Measurements from ENCODE around the gene SPATA2L.

The SPATA2L gene

DNA sequence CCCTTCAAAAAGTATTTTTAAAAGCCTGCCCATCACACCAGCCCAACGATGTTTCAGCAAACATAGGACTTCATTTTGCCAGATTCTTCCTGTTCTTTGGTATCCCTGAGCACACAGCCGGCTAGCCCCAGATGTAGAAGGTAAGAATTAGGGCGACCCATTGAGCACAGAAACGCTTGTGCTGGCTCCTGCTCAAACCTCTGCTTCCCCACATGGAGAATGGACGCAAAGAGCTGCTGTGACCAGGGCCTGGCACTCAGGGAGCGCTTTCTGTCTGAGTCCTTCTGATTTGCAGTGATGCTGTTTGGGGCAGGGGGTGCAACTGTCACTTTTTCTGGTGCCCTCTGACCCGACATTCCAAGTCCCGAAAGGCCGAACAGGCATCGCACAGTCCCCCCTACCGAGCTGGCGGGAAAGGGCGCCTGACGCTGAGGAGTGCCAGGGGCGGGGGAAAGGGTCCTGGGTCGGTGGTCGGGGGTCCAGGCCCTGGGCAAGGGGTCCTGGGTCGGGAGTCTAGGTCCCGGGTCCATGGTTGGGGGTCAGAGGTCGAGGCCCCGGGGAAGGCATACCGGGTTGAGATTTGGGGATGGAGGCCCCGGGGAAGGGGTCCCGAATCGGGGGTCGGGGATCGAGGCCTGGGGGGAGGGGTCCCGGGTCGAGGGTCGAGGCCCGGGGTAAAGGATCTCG, 44.9 kb downstream of the SPATA2L start:
- DNase-seq (ENCODE audit: low read depth in 2 of 2): no peak

DNA sequence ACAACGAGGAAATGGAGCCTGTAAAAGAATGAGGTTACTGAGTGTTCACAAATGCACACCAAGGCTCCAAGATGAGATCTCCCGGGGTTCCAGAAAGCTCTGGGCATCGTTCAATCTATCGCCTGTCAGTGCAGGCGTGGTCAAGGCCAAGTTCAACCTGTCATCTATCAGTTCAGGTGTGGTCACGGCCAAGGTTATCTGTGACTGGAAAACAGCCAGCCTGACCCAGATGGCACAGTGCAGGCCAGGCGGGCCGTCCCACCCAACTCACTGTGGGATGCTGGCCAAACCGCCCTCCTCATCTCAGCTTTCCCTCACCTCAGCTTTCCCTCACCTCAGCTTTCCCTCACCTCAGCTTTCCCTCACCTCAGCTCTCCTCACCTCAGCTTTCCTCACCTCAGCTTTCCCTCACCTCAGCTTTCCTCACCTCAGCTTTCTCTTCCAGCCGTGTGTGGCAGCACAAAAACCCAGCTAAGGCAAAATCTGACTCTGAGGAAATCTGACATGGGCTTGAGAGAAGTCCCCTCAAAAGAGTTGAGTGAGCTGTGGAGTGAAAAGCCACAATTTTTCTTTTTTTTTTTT, 46.4 kb downstream of the SPATA2L start:
- no peak for DNase-seq (ENCODE audit: low read depth in 2 of 2)

DNA sequence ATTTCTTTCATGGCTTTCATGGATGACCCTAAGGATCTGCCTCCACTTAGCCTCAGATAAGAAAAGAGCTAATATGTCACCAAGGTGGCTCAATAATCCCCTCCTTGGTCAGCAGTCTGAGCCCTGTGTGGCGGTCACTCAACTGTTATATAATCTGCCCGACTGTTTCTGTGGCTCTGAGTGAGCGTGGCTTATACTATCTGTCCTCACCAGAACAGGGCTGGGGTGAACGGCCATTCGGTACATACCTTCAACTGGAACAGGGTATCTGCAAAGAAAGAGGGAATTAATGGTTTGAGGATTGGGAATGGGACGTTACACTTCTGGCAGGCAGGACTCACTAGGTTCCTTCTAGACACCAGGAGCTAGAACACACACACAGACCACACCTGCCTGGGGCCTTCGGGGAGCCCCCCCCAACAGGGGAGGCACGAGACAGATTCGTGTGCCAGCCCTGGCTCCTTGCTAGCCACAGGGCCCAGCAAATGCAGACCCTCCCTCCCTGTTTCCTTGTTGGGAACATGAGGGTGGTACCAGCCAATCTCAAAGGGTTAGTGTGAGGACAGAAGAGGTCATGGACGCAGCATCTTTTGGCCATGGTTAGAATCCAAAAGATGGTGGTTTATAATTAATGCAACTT, 47.7 kb downstream of the SPATA2L start:
- DNase-seq (ENCODE audit: low read depth in 2 of 2): no peak

DNA sequence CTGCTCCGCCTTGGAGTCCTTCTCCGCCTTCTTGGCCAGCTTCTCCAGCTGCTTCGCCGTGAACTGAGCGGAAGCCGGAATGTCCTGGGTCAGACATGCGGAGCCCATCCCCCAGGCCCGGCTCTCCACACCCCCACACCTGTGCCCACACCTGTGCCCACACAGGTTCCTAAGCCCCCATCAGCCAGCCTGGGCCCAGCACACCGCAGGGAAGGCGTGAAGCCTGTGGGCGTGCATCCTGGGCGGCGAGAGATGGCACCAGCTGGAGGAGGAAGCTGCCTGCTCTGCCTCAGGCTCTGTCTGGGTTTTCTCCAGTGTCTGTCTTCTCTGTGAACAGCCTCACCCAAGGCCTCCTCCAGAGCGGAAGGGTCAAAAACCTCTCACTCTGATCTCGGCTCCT, 49.9 kb downstream of the SPATA2L start:
- no peak for DNase-seq (ENCODE audit: low read depth in 2 of 2)

DNA sequence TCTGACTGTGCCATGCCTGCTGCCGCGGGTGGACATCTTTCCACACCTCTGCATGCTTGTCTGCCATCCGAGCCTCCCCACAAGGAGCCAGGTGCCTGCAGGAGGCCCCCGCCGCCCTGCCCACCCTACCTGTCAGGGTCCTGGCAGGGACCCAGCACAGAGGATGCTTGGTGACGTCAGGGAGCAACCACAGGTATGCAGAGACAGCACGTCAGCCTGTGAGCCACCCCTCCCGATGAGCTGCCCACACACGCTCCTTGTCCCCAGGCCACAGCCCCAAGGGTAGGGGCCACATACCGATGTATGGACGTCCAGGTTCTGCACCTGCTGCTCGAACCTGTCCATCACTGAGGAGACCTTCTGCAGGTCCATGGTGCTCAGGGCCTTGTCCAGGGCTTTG, 54.6 kb downstream of the SPATA2L start:
- DNase-seq (ENCODE audit: low read depth in 2 of 2): no peak
